Neural cell (in vitro differentiated cells): ENCODE measurements around the gene FJX1.

Source experiments
- CTCF ChIP-seq: fragments of 450-650 bp; IDR thresholded peaks from 2 replicates; pipeline ENCODE4 v1.5.1; 2014; ENCODE audit warnings: antibody characterized with exemption, mild to moderate bottlenecking, moderate library complexity; ENCODE audit not compliant: poor library complexity, severe bottlenecking
- EP300 ChIP-seq: fragments of 450-650 bp; conservative IDR thresholded peaks from 2 replicates; pipeline ENCODE4 v1.6.1; 2014; ENCODE audit warnings: antibody characterized with exemption, mild to moderate bottlenecking, moderate library complexity; ENCODE audit not compliant: poor library complexity, severe bottlenecking
- EZH2 ChIP-seq: fragments of 200-600, 300-800 bp; shearing (Covaris generic), sonication (generic); IDR thresholded peaks from 2 replicates; pipeline ENCODE4 v1.6.1; 2014; ENCODE audit warnings: antibody characterized with exemption, low read length, borderline replicate concordance, mild to moderate bottlenecking; ENCODE audit not compliant: insufficient read depth, poor library complexity, severe bottlenecking
- MXI1 ChIP-seq: fragments of 450-650 bp; conservative IDR thresholded peaks from 2 replicates; pipeline ENCODE4 v1.6.1; 2014; ENCODE audit warnings: antibody characterized with exemption, mild to moderate bottlenecking; ENCODE audit not compliant: poor library complexity, severe bottlenecking
- POLR2AphosphoS5 ChIP-seq: IDR thresholded peaks from 2 replicates; pipeline ENCODE4 v1.6.1; 2012
- RAD21 ChIP-seq: fragments of 450-650 bp; conservative IDR thresholded peaks from 2 replicates; pipeline ENCODE4 v1.6.1; 2014; ENCODE audit warnings: antibody characterized with exemption, mild to moderate bottlenecking, moderate library complexity
- REST ChIP-seq: IDR thresholded peaks from 2 replicates; pipeline ENCODE4 v1.6.1; 2012; ENCODE audit warnings: borderline replicate concordance
- SMC3 ChIP-seq: fragments of 450-650 bp; conservative IDR thresholded peaks from 2 replicates; pipeline ENCODE4 v1.6.1; 2014; ENCODE audit warnings: antibody characterized with exemption, mild to moderate bottlenecking, moderate library complexity; ENCODE audit not compliant: poor library complexity
- TAF1 ChIP-seq: IDR thresholded peaks from 2 replicates; pipeline ENCODE4 v1.6.1; 2012; ENCODE audit warnings: low read depth

GRCh38 chr11:35650467-35650866 lies 32.2 kb downstream of the FJX1 start:
- TF ChIP-seq CTCF (no peak), EP300 (no peak), POLR2AphosphoS5 (no peak), SMC3 (no peak), REST (no peak), RAD21 (no peak), MXI1 (no peak), TAF1 (no peak), EZH2 (no peak)
